Amygdala (tissue), 56 donors: ENCODE results near the gene ADIPOQ.
"Not testable (repeated sequence)": the region's sequence is repeated elsewhere in the genome, so short reads cannot be mapped to it uniquely, and the experiment has no call there.

Source experiments
- DNase-seq, 56 donors: peaks; one replicate each; lab custom pipeline; 2025; lab: John Stamatoyannopoulos, UW

Gene ADIPOQ

DNA sequence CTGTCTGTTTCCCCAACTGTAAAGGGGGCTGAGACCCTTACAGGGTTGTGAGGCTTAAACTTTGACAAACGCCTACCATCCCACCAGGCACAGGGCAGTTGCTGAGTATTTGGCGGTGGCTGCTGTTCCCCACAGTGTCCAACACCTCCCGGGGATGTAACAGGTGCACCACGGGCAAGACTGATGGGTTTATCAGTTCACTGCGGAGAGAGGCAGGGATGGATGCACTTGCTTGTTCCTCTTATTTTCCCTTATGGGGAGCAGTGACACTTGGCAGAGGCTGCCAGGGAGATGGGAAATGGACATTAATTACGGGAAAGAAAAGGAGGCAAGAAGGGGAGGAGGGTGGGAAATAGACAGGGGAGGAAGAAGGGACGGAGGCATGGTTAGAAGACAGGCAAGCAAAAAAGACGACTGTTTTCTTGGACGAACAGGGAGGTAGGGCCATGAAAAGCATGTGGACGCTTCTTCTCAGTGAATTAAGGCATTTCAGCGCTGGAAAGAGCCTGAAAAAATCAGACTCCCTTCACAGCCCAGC is 16.6 kb upstream of the ADIPOQ start:
- DNase-seq: peak in 1 of 56 donors; percentile 35

DNA sequence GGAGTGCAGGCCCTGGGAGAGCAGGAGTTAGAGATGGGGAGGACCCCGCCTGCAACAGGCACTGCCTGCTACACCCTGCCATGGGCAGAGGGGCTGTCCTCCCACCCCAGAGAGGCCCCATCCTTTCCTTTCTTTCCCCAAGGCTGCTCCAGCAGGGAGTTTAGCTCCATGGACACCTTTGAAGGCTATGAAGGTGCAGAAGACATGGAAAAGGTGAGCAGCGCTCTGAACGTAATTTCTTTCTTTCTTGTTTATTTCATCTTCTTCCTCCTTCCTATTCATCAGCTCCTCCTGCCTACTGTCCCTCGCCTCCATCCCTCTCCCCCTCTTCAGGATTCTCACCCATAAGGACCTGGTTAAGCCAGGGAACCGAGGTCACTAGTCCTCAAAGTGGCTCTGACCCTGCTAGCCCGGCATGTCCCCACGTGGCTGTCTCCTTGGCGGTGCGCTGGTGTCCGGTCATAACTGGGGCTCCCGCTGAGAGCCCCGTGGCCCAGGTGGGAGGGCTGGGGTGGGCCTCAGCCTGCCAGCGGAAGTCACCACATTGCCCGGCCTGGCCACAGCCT is 16.0 kb upstream of the ADIPOQ start:
- peak in 4 of 56 donors; percentile 3 to 40 (median 20) for DNase-seq

- peak in 50 of 56 donors; percentile 9 to 83 (median 58) for DNase-seq
Measured at GRCh38 chr3:186826976-186827857, 15.3 kb upstream of the ADIPOQ start.

DNA sequence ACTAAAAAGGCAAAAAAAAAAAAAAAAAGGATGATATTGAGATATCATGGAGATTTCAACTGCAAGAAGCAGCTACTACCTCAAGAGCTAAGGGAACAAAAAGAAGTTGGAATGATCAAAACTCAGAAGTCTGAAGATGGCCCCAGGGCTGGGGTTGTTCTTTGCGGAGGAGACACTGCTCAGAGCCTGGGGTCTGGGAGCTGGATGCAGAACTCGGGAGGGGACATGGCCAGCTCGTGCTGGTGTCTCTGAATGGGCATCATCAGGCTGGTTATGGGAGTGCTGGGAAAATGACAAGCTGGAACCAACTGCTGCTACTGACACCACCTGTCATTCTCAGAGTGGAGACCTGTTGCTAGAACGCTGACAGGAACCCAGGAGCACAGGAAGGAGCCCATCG is 14.2 kb upstream of the ADIPOQ start:
- DNase-seq: no peak

- DNase-seq: no peak
Measured at GRCh38 chr3:186831798-186832197, 10.7 kb upstream of the ADIPOQ start.

- DNase-seq: no peak
Measured at GRCh38 chr3:186832276-186832675, 10.2 kb upstream of the ADIPOQ start.

- DNase-seq: peak in 3 of 56 donors; percentile 4 to 14 (median 14)
Measured at GRCh38 chr3:186839874-186840641, 2.5 kb upstream of the ADIPOQ start.

- DNase-seq: no peak
Measured at GRCh38 chr3:186841620-186842019, 890 bp upstream of the ADIPOQ start.

DNA sequence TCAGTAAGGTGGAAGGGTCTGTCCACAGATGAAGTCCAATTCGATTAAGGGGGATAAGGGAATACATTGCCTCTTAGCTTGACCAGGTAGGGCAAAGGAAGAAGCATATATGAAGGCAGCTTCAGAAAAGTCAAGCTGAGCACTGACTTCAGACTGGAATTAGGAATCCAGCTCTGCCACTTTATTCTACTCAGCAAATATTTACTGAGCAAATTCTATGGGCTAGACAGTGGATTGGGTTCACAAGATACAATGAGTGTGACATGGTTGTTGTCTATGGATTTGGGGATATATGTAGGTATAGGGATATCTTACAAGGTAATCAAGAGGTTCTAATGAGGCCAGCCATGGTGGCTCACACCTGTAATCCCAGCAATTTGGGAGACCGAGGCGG is 526 bp downstream of the ADIPOQ start:
- DNase-seq: no peak

DNA sequence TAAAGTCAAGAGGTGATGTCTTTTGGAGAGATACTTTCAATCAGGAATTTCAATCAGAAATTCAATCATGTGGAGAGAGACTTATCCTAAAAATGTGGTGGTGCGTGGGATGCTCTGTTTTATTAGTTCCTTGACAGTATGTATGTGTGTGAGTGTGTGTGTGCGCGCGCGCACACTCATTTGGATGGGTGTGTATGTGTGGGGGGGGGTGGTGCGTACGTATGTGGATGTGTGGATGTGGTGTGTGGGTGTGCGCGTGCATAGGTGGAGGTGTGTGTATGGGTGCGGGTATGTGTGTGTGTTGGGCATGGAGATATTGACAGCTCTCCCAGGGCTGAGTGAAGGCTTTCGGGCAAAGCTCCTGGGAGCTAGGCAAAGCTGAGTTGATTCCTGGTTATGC is 2.4 kb downstream of the ADIPOQ start:
- no peak for DNase-seq

DNA sequence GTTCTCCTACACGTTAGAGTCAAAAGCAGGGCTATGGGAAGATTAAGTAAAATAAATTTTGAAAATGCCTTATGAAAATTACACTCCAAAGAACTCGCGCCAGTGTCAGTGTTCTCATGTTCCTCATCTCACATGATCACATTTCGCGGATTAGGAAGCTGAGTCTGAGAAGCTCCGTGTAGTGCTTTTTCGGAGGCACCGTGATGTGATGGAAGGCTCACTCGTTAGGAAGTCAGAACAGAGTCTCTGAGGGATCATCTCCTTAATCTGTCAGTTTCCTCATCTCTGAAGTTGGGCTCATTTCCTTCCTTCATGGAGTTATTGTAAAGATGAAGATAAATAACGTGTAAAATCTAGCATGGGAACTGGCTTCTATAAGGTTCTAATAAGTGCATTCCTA is 3.2 kb downstream of the ADIPOQ start:
- DNase-seq: no peak

DNA sequence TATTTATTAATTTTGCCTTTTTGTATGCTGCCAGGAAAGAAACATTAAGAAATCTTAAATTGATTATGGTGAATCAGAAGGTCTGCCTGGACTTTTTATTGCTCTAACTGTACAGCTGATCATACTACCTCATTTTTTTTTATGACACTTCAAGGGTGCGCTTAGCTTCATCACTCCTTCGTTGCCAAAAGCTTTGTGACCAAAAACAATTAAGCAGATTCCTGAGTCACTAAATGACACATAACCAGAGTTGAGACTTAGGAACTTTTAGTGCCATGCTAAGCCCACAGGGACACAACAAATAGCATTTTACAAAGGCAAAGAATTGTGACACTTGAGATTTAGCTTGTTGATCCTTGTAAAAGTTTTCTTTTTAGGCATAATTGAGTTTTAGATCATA is 4.9 kb downstream of the ADIPOQ start:
- DNase-seq: no peak

- DNase-seq: no peak
Measured at GRCh38 chr3:186849374-186849975, 7.0 kb downstream of the ADIPOQ start.

DNA sequence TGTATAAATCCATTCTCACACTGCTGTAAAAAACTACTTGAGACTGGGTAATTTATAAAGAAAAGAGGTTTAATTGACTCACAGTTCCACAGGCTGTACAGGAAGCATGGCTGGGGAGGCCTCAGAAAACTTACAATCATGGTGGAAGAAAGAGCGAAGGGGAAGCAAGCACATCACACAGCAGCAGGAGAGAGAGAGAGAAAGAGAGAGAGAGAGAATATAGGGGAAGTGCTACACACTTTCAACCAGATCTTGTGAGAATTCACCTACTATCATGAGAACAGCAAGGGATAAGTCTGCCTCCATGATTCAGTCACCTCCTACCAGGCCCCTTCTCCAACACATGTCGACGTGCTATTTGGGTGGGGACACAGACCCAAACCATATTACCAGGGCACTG is 9.3 kb downstream of the ADIPOQ start:
- not testable (repeated sequence) for DNase-seq

DNA sequence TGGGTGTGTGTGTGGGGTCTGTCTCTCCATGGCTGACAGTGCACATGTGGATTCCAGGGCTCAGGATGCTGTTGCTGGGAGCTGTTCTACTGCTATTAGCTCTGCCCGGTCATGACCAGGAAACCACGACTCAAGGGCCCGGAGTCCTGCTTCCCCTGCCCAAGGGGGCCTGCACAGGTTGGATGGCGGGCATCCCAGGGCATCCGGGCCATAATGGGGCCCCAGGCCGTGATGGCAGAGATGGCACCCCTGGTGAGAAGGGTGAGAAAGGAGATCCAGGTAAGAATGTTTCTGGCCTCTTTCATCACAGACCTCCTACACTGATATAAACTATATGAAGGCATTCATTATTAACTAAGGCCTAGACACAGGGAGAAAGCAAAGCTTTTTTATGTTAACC is 10.5 kb downstream of the ADIPOQ start:
- no peak for DNase-seq

- DNase-seq: no peak
Measured at GRCh38 chr3:186854146-186854545, 11.6 kb downstream of the ADIPOQ start.

DNA sequence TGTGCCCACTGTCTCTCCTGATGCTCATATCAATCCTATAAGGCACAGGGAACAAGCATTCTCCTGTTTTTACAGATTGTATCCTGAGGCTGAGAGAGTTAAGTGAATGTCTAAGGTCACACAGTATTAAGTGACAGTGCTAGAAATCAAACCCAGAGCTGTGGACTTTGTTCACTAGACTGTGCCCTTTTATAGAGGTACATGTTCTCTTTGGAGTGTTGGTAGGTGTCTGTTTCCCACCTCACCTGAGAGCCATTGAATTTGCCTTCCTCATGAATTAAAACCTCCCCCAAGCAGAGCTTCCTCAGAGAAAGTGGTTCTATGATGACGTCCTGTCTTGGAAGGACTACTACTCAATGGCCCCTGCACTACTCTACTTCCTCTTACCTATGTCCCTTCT is 12.4 kb downstream of the ADIPOQ start:
- DNase-seq: no peak

DNA sequence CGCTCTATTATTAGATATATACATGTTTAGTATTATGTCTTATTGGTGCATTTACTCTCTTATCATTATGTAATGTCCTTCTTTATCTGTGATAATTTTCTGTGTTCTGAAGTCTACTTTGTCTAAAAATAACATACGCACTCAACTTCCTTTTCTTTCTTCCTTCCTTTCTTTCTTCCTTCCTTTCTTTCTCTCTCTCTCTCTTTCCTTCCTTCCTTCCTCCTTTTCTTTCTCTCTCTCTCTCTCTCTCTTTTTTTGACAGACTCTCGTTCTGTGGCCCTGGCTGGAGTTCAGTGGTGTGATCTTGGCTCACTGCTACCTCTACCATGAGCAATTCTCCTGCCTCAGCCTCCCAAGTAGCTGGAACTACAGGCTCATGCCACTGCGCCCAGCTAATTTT is 15.2 kb downstream of the ADIPOQ start:
- no peak for DNase-seq

DNA sequence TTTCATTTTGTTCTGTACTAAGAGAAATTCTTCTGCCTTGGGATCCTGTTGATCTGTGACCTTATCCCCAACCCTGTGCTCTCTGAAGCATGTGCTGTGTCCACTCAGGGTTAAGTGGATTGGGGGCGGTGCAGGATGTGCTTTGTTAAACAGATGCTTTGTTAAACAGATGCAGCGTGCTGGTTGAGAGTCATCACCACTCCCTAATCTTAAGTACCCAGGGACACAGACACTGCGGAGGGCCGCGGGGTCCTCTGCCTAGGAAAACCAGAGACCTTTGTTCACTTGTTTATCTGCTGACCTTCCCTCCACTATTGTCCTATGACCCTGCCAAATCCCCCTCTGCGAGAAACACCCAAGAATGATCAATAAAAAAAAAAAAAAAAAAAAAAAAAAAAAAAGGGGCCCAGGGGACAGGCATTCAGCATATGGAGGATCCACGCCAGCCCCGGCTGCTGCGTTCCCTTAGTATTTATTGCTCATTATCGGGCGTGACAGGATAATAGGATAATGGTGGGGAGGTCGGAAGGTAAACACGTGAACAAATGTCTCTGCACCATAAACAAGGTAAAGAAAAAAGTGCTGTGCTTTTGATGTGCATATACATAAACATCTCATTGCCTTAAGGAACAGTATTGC is 22.8 kb downstream of the ADIPOQ start:
- DNase-seq: not testable (repeated sequence)

DNA sequence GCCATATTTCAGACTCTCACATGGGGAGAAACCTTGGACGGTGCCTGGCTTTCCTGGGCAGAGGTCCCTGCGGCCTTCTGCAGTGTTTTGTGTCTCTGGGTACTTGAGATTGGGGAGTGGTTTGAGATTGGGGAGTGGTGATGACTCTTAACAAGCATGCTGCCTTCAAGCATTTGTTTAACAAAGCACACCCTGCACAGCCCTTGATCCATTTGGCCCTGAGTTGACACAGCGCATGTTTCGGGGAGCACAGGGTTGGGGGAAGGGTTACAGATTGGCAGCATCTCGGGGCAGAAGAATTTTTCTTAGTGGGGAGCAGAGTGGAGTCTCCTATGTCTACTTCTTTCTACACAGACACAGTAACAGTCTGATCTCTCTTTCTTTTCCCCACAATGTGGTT is 23.6 kb downstream of the ADIPOQ start:
- not testable (repeated sequence) for DNase-seq
